Neural progenitor cell (in vitro differentiated cells): ENCODE measurements around the gene PTCHD1. TPM values are rescaled to one million over a fixed set of nuclear protein-coding genes. Genes with fewer than 3 reads are reported as not detected.

Source experiments
- DNase-seq: peaks from one replicate; pipeline ENCODE4 v3.0.0-alpha.2; 2016; ENCODE audit warnings: low spot score
- H2AFZ ChIP-seq: fragments of 200-600 bp; sonication (generic); replicated peaks from 2 replicates; pipeline ENCODE4 v1.6.1; 2016; ENCODE audit warnings: antibody characterized with exemption
- H3F3A ChIP-seq: fragments of 200-600 bp; sonication (generic); 2 replicates; pipeline ENCODE4 v1.6.1; 2016; ENCODE audit warnings: antibody characterized with exemption, low read depth
- H3K27ac ChIP-seq: fragments of 200-600 bp; sonication (generic); 2 replicates; pipeline ENCODE4 v1.5.1; 2016; ENCODE audit warnings: mild to moderate bottlenecking
- H3K27me3 ChIP-seq: fragments of 200-600 bp; sonication (generic); 2 replicates; pipeline ENCODE4 v1.6.1; 2016; ENCODE audit warnings: mild to moderate bottlenecking, moderate library complexity
- H3K36me3 ChIP-seq: fragments of 200-600 bp; sonication (generic); 2 replicates; pipeline ENCODE4 v1.5.1; 2016
- H3K4me1 ChIP-seq: fragments of 200-600 bp; sonication (generic); 2 replicates; pipeline ENCODE4 v1.6.1; 2016; ENCODE audit warnings: mixed run types
- H3K4me2 ChIP-seq: fragments of 200-600 bp; sonication (generic); 2 replicates; pipeline ENCODE4 v1.6.1; 2016
- H3K4me3 ChIP-seq: fragments of 200-600 bp; sonication (generic); 2 replicates; pipeline ENCODE4 v1.5.1; 2016
- H3K79me2 ChIP-seq: fragments of 200-600 bp; sonication (generic); 2 replicates; pipeline ENCODE4 v1.6.1; 2016; ENCODE audit warnings: low read depth
- H3K9ac ChIP-seq: fragments of 200-600 bp; sonication (generic); 2 replicates; pipeline ENCODE4 v1.6.1; 2016
- H3K9me3 ChIP-seq: fragments of 200-600 bp; sonication (generic); 2 replicates; pipeline ENCODE4 v1.5.1; 2016; ENCODE audit warnings: low read depth
- H4K20me1 ChIP-seq: fragments of 200-600 bp; sonication (generic); 2 replicates; pipeline ENCODE4 v1.6.1; 2016; ENCODE audit warnings: low read depth
- H3K27ac Mint-ChIP-seq: 3 replicates; pipeline ENCODE4 v1.8.0; 2021; ENCODE audit warnings: mixed read lengths
- H3K27me3 Mint-ChIP-seq: 2 replicates; pipeline ENCODE4 v1.8.0; 2022; ENCODE audit warnings: low read depth, mild to moderate bottlenecking, inconsistent platforms, moderate library complexity, mixed read lengths; ENCODE audit not compliant: insufficient read depth
- H3K36me3 Mint-ChIP-seq: 3 replicates; pipeline ENCODE4 v1.8.0; 2021; ENCODE audit warnings: mixed read lengths
- H3K4me1 Mint-ChIP-seq: 3 replicates; pipeline ENCODE4 v1.8.0; 2021; ENCODE audit warnings: mixed read lengths
- H3K4me3 Mint-ChIP-seq: 3 replicates; pipeline ENCODE4 v1.8.0; 2021; ENCODE audit warnings: mild to moderate bottlenecking, moderate library complexity, mixed read lengths
- H3K9me3 Mint-ChIP-seq: 3 replicates; pipeline ENCODE4 v1.8.0; 2020; ENCODE audit warnings: mixed read lengths
- EZH2 ChIP-seq: fragments of 200-600 bp; sonication (generic); IDR thresholded peaks from 2 replicates; pipeline ENCODE4 v1.6.1; 2017; ENCODE audit warnings: antibody characterized with exemption, mild to moderate bottlenecking, moderate library complexity
- EZH2phosphoT487 ChIP-seq: fragments of 200-600 bp; sonication (generic); IDR thresholded peaks from 2 replicates; pipeline ENCODE4 v1.6.1; 2017; ENCODE audit warnings: antibody characterized with exemption
- total RNA-seq: library from RNA; depleted of rRNA; stranded (reverse); fragments of >200 nt; gene quantifications from 2 replicates; pipeline ENCODE4 v1.2.3, GENCODE V29; 2015; ENCODE audit warnings: low replicate concordance
- TF ChIP-seq, protein P1 (sequence below): fragments of 200-600 bp; sonication (generic); IDR thresholded peaks from 2 replicates; pipeline ENCODE4 v1.5.1; 2017; ENCODE audit warnings: antibody characterized with exemption, mild to moderate bottlenecking

PTCHD1 gene
- total RNA-seq, 1 donor from 2014 or later = 0.07 TPM

GRCh38 chrX:23386726-23387125, 52.1 kb downstream of the PTCHD1 start:
- no peak overlapping the region for H3K4me3 Mint-ChIP-seq
- Histone ChIP-seq H3F3A (no peaks in the 10 kb centered on the region), H3K9me3 (no peaks in the 10 kb centered on the region), H3K4me1 (no peaks in the 10 kb centered on the region), H3K4me3 (no peak overlapping the region), H3K36me3 (no peaks in the 10 kb centered on the region), H3K27ac (no peak overlapping the region), H3K27me3 (no peaks in the 10 kb centered on the region), H3K4me2 (no peak overlapping the region), H3K9ac (no peak overlapping the region), H2AFZ (no peak overlapping the region), H4K20me1 (no peaks in the 10 kb centered on the region), H3K79me2 (no peaks in the 10 kb centered on the region)
- no peak overlapping the region for H3K27ac Mint-ChIP-seq
- H3K36me3 Mint-ChIP-seq = no peaks in the 10 kb centered on the region
- no peak for DNase-seq
- H3K4me1 Mint-ChIP-seq = peaks cover 21% of the 10 kb centered on the region
- TF ChIP-seq EZH2 (no peak), EZH2phosphoT487 (no peak)
- TF ChIP-seq, protein P1, sequence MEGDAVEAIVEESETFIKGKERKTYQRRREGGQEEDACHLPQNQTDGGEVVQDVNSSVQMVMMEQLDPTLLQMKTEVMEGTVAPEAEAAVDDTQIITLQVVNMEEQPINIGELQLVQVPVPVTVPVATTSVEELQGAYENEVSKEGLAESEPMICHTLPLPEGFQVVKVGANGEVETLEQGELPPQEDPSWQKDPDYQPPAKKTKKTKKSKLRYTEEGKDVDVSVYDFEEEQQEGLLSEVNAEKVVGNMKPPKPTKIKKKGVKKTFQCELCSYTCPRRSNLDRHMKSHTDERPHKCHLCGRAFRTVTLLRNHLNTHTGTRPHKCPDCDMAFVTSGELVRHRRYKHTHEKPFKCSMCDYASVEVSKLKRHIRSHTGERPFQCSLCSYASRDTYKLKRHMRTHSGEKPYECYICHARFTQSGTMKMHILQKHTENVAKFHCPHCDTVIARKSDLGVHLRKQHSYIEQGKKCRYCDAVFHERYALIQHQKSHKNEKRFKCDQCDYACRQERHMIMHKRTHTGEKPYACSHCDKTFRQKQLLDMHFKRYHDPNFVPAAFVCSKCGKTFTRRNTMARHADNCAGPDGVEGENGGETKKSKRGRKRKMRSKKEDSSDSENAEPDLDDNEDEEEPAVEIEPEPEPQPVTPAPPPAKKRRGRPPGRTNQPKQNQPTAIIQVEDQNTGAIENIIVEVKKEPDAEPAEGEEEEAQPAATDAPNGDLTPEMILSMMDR = no peak
- no peaks in the 10 kb centered on the region for H3K9me3 Mint-ChIP-seq
- no peaks in the 10 kb centered on the region for H3K27me3 Mint-ChIP-seq

DNA sequence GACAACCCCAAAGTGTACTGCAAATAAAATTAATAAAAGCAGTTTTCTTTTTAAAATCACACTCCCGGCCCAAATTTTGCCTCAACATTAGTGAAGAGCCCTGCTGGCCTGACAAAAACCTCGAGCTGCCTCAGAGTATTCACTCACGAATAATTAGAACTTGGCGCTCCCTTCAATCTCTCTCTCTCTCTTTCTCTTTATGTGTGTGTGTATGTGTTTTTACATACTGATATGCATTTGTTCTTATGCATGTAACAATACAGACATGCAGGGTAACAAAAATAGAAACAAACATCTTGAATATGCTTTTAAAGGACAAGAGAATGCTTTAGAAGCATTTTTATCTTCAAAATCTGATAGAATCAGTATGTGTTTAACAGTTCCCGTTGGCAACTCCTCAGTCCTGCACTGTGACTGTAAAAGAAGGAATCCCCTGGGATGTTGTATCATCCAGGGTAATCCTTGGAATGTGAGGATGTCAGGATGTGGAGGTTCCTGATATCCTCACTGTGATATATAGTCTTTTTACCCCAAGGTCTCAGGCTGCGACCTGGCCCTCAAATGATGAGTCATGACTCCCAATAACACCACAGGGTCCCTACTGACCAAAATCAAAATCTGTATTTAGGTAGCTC, 53.0 kb downstream of the PTCHD1 start:
- no peak for DNase-seq
- H3F3A ChIP-seq = no peaks in the 10 kb centered on the region
- no peak overlapping the region for H3K27ac ChIP-seq
- H3K9me3 Mint-ChIP-seq = no peaks in the 10 kb centered on the region
- H3K27me3 Mint-ChIP-seq = no peaks in the 10 kb centered on the region
- no peak overlapping the region for H3K27ac Mint-ChIP-seq
- no peaks in the 10 kb centered on the region for H4K20me1 ChIP-seq
- no peaks in the 10 kb centered on the region for H3K36me3 Mint-ChIP-seq
- no peak overlapping the region for H3K4me3 ChIP-seq
- no peaks in the 10 kb centered on the region for H3K36me3 ChIP-seq
- no peak overlapping the region for H3K4me3 Mint-ChIP-seq
- TF ChIP-seq EZH2phosphoT487 = no peak
- TF ChIP-seq, protein P1 = no peak
- no peak for TF ChIP-seq EZH2
- no peaks in the 10 kb centered on the region for H3K79me2 ChIP-seq
- H3K4me2 ChIP-seq = no peak overlapping the region
- no peak overlapping the region for H2AFZ ChIP-seq
- no peaks in the 10 kb centered on the region for H3K9me3 ChIP-seq
- no peaks in the 10 kb centered on the region for H3K27me3 ChIP-seq
- H3K9ac ChIP-seq = no peak overlapping the region
- peaks cover 15% of the 10 kb centered on the region for H3K4me1 Mint-ChIP-seq
- H3K4me1 ChIP-seq = no peaks in the 10 kb centered on the region

GRCh38 chrX:23389196-23389792, 54.6 kb downstream of the PTCHD1 start:
- H3K4me3 ChIP-seq = no peak overlapping the region
- Mint-ChIP-seq H3K4me1 (peaks cover 8% of the 10 kb centered on the region), H3K9me3 (no peaks in the 10 kb centered on the region), H3K27ac (no peak overlapping the region), H3K27me3 (peaks cover 2% of the 10 kb centered on the region), H3K36me3 (no peaks in the 10 kb centered on the region), H3K4me3 (no peak overlapping the region)
- H3K9ac ChIP-seq = no peak overlapping the region
- no peaks in the 10 kb centered on the region for H3K4me1 ChIP-seq
- no peak overlapping the region for H3K27ac ChIP-seq
- TF ChIP-seq, protein P1 = no peak
- TF ChIP-seq EZH2 (no peak), EZH2phosphoT487 (no peak)
- H3K36me3 ChIP-seq = no peaks in the 10 kb centered on the region
- H2AFZ ChIP-seq = peak overlapping the region; percentile 65
- no peak for DNase-seq
- H3F3A ChIP-seq = no peaks in the 10 kb centered on the region
- H3K9me3 ChIP-seq = no peaks in the 10 kb centered on the region
- no peak overlapping the region for H3K4me2 ChIP-seq
- no peaks in the 10 kb centered on the region for H3K79me2 ChIP-seq
- no peaks in the 10 kb centered on the region for H4K20me1 ChIP-seq
- no peaks in the 10 kb centered on the region for H3K27me3 ChIP-seq
